Stimulated activated CD8-positive, alpha-beta memory T cell treated with anti-CD3 and anti-CD28 coated beads, Interleukin-7, amount 100 ng/mL, for 24 hours (primary cell): Measurements from ENCODE around the gene NYNRIN.
A peak's percentile ranks its signal among the peaks of the same experiment; 100 is the strongest.

ENCODE experiments used
- DNase-seq: peaks from one replicate; pipeline ENCODE4 v3.0.0-alpha.2; 2020; ENCODE audit warnings: low read depth

NYNRIN gene

GRCh38 chr14:24415421-24416253 lies 16.8 kb downstream of the NYNRIN start:
- no peak for DNase-seq

- no peak for DNase-seq
Measured at GRCh38 chr14:24416254-24416931, 17.6 kb downstream of the NYNRIN start.

- no peak for DNase-seq
Measured at GRCh38 chr14:24416932-24417619, 18.3 kb downstream of the NYNRIN start.

- no peak for DNase-seq
Measured at GRCh38 chr14:24417832-24418491, 19.2 kb downstream of the NYNRIN start.

GRCh38 chr14:24418492-24418873 lies 19.7 kb downstream of the NYNRIN start:
- no peak for DNase-seq

- DNase-seq: no peak
Measured at GRCh38 chr14:24422261-24422660, 23.5 kb downstream of the NYNRIN start.

GRCh38 chr14:24422694-24423601 lies 24.1 kb downstream of the NYNRIN start:
- no peak for DNase-seq

- no peak for DNase-seq
Measured at GRCh38 chr14:24425704-24426103, 26.9 kb downstream of the NYNRIN start.

GRCh38 chr14:24426150-24426911 lies 27.5 kb downstream of the NYNRIN start:
- no peak for DNase-seq

GRCh38 chr14:24426912-24427536 lies 28.2 kb downstream of the NYNRIN start:
- DNase-seq: no peak

- no peak for DNase-seq
Measured at GRCh38 chr14:24427537-24428508, 29.0 kb downstream of the NYNRIN start.

GRCh38 chr14:24428628-24429394 lies 30.0 kb downstream of the NYNRIN start:
- no peak for DNase-seq

GRCh38 chr14:24429395-24430142 lies 30.8 kb downstream of the NYNRIN start, which contains the start of the genes CBLN3 and KHNYN:
TSS of gene CBLN3 (minus strand) at chr14:24429668. CDS start at chr14:24429054, 614 bp downstream.
TSS of gene KHNYN (plus strand) at chr14:24429954. CDS start at chr14:24430731, 777 bp downstream.
- peak; percentile 51 for DNase-seq

GRCh38 chr14:24430143-24430681 lies 31.4 kb downstream of the NYNRIN start:
- no peak for DNase-seq

GRCh38 chr14:24430682-24431568 lies 32.1 kb downstream of the NYNRIN start:
- DNase-seq: no peak
